Right cardiac atrium (tissue), 5 donors: Measurements from ENCODE around the gene KIAA1671. TPM values are rescaled to one million over a fixed set of nuclear protein-coding genes. Genes with fewer than 3 reads are reported as not detected.

Experiments
- ATAC-seq, 2 donors: fragments of 200-7000 bp; cut with Tn5 transposase; one replicate each; pipeline versions ENCODE4 v1.8.0 to v1.9.1; 2020; ENCODE audit warnings: moderate library complexity in 2 of 2, mild to moderate bottlenecking in 1 of 2
- DNase-seq, 3 donors: peaks; one replicate each; pipeline ENCODE4 v3.0.0-alpha.2; 2020
- H3K27ac ChIP-seq: one replicate; pipeline ENCODE4 v1.5.1; 2013; ENCODE audit warnings: mild to moderate bottlenecking, low read length, control low read depth, moderate library complexity
- H3K27me3 ChIP-seq: one replicate; pipeline ENCODE4 v1.6.1; 2013; ENCODE audit not compliant: control insufficient read depth, insufficient read depth
- H3K4me1 ChIP-seq: one replicate; pipeline ENCODE4 v1.6.1; 2013; ENCODE audit warnings: low read length; ENCODE audit not compliant: control insufficient read depth, insufficient read depth
- H3K4me3 ChIP-seq: one replicate; pipeline ENCODE4 v1.5.1; 2013; ENCODE audit warnings: low read length, control low read depth
- H3K9me3 ChIP-seq: one replicate; pipeline ENCODE4 v1.6.1; 2013; ENCODE audit warnings: low read length; ENCODE audit not compliant: control insufficient read depth
- WGBS: extraction: QIAGEN DNeasy Blood & Tissue Kit; methylation state at CpG from one replicate; pipeline ENCODE4 v1.1.7; 2013; 5-methylcytosine and 5-hydroxymethylcytosine counted together
- intact Hi-C, 4 donors: fragments of 100-400 bp; cut with DNase I; formaldehyde crosslinking; loops; one replicate each; pipeline versions ENCODE4 v1.11.0 to v1.14.0; 2022 to 2023
- polyA plus RNA-seq: library from polyadenylated mRNA; stranded (reverse); fragments of 200-250 nt; gene quantifications from one replicate; pipeline ENCODE4 v1.2.3, GENCODE V29; 2013
- total RNA-seq, 4 donors: library from RNA; stranded (reverse); fragmentation: NEBNext Ultra II Directional; extraction: Animal tissue kit (Norgen Biotek cat#: 25700); gene quantifications; one replicate each; pipeline ENCODE4 v1.2.1, GENCODE V29; 2021
- donor health status: healthy with polysubstance abuse.
- donor health status: DM: no; HTN: yes; CAD: no.
- donor health status: DM: no; HTN: no; CAD: no.
- donor health status: DM: no; HTN: yes; CAD: no; lungs with severe emphysema.
- donor health status: DM: yes; HTN: yes; CAD: no.

Gene KIAA1671
- total and polyA plus RNA-seq, 5 donors, result 7.5 to 24.0 (median 19.9) TPM

DNA sequence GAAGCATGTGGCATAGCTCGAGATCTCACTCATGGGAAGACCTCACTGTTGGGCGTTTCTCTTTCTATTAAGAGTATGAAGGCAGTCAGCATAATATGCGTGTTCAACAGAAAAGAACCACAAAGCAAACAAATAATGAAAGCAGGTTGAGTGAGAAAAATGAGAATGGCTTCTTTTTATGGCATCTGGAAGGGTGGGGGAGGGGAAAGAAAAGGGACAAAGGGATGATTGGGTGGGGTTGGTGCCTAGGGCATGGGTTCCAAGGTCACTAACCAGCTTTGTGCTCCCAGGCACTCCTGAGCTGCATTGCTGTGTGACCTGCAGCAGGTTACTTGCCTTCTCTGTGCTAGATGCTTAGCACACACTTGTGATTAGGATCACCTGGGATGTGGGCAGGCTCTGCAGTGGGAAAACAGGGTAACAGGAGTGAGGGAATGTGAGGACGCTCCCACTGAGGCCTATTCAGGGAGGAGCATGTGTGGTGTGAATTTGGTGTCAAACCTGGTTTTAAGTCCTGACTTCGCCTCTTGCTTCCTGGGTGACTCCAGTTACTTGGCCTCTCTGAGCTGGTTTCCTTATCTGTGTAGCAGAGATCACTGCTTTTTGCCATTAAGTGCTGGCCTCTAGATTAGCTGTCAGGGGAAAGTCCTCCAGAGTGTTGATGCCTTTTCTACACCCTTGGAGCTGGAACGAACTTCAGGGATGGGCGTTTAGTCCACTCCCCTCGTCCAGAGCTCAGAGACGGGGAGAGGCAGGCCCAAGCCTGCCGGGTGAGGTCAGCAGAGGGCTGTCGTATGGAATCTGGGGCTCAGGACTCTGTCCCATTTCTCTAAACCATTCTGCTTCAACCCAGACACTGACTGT lies 74.8 kb downstream of the KIAA1671 start:
- Histone ChIP-seq H3K4me1 (peaks cover 9% of the 10 kb centered on the region), H3K4me3 (no peak overlapping the region), H3K27me3 (no peaks in the 10 kb centered on the region), H3K9me3 (no peaks in the 10 kb centered on the region), H3K27ac (peak overlapping the region; percentile 10)
- ATAC-seq (peak; percentile 67 to 79), DNase-seq (peak; percentile 41 to 78 (median 77))
- intact Hi-C loops, result loop anchor here in 2 of 4 donors (5.0 kb wide), 2 partner anchors 35 to 75 kb away; partner anchors contain the start of gene KIAA1671 (in 2 of the 2)
- WGBS, result 58% methylated on average over 11 of the region's 11 CpGs

DNA sequence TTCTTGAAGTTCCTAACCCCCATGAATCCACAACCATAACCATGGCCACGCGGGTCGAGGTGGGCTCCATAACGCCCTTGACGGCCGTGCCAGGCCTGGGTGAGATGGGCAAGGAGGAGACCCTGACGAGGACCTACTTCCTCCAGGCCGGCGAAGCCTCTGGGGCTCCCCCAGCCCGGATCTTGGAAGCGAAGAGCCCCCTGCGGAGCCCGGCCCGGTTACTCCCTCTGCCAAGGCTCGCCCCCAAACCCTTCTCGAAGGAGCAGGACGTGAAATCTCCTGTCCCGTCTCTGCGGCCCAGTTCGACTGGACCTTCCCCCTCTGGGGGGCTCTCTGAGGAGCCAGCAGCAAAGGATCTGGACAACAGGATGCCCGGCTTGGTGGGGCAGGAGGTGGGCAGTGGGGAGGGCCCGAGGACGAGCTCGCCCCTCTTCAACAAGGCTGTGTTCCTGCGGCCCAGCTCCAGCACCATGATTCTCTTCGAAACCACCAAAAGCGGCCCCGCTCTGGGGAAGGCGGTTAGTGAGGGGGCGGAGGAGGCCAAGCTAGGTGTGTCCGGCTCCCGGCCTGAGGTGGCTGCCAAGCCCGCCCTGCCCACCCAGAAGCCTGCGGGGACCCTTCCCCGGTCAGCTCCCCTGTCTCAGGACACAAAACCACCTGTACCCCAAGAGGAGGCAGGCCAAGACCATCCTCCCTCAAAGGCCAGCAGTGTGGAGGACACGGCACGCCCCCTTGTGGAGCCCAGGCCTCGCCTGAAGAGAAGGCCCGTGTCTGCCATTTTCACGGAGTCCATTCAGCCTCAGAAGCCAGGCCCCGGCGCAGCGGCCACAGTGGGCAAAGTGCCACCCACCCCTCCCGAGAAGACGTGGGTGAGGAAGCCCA lies 75.7 kb downstream of the KIAA1671 start:
- intact Hi-C loops, result loop anchor here in 2 of 4 donors (5.0 kb wide), 2 partner anchors 36 to 76 kb away; partner anchors contain the start of gene KIAA1671 (in 2 of the 2)
- H3K4me1 ChIP-seq, result peaks cover 9% of the 10 kb centered on the region
- H3K27me3 ChIP-seq, result no peaks in the 10 kb centered on the region
- ATAC-seq (peak; percentile 36 to 40), DNase-seq (peak; percentile 57 to 83 (median 81))
- H3K4me3 ChIP-seq, result no peak overlapping the region
- H3K27ac ChIP-seq, result no peak overlapping the region
- H3K9me3 ChIP-seq, result no peaks in the 10 kb centered on the region
- 84% methylated on average over 45 of the region's 45 CpGs for WGBS

GRCh38 chr22:25028841-25029141 lies 76.3 kb downstream of the KIAA1671 start:
- intact Hi-C loops, result loop anchor here in 2 of 4 donors (5.0 kb wide), 2 partner anchors 36 to 76 kb away; partner anchors contain the start of gene KIAA1671 (in 2 of the 2)
- WGBS, result 80% methylated on average over 9 of the region's 9 CpGs
- Histone ChIP-seq H3K4me3 (no peak overlapping the region), H3K4me1 (peaks cover 9% of the 10 kb centered on the region), H3K9me3 (no peaks in the 10 kb centered on the region), H3K27ac (no peak overlapping the region), H3K27me3 (no peaks in the 10 kb centered on the region)
- DNase-seq (no peak), ATAC-seq (no peak)

DNA sequence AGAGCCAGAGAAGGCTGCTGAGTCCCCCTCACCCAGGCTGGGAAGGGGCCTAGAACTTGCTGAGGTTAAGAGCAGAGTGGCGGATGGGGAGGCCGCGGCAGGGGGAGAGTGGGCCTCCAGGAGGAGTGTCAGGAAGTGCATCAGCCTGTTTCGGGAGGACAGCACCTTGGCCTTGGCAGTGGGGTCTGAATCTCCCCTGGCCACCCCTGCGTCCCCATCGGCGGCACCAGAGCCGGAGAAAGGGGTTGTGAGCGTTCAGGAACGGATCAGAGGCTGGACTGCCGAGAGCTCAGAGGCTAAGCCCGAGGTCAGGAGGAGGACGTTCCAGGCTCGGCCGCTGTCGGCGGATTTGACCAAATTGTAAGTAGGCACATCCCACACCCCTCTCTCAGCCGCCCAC lies 76.7 kb downstream of the KIAA1671 start:
- no peak overlapping the region for H3K4me3 ChIP-seq
- no peak for DNase-seq
- no peaks in the 10 kb centered on the region for H3K27me3 ChIP-seq
- intact Hi-C loops, result loop anchor here in 2 of 4 donors (5.0 kb wide), 2 partner anchors 37 to 77 kb away; partner anchors contain the start of gene KIAA1671 (in 2 of the 2)
- H3K4me1 ChIP-seq, result peaks cover 9% of the 10 kb centered on the region
- ATAC-seq, result no peak
- H3K27ac ChIP-seq, result no peak overlapping the region
- WGBS, result 95% methylated on average over 18 of the region's 18 CpGs
- H3K9me3 ChIP-seq, result no peaks in the 10 kb centered on the region

- peaks cover 6% of the 10 kb centered on the region for H3K4me1 ChIP-seq
- no peaks in the 10 kb centered on the region for H3K9me3 ChIP-seq
- peak; percentile 61 to 65 for ATAC-seq
- DNase-seq, result peak; percentile 62 to 85 (median 83)
- intact Hi-C loops, result no loop called here
- 54% methylated on average over 7 of the region's 7 CpGs for WGBS
- H3K4me3 ChIP-seq, result no peak overlapping the region
- no peak overlapping the region for H3K27ac ChIP-seq
- H3K27me3 ChIP-seq, result no peaks in the 10 kb centered on the region
These were observed 78.1 kb downstream of the KIAA1671 start for GRCh38 chr22:25030636-25031035.

DNA sequence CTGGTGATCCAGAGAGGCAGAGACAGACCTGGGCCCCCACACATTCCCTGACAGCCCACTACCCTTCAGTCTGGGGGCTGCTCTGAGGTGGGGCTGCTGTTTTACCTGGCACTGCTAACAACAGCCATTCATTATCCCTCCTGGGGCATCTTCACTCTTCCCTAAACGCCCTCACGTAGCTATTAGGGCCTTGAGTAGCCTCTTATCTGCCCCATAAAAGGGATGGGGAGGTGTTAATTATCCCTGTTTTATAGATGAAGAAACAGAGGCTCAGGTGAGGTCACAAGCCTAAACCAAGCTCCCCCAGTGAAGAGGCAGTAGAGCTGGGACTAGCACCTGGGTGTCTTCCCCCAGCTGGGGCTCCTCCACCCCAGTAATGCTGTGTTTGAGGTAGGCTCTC lies 79.5 kb downstream of the KIAA1671 start:
- no peak overlapping the region for H3K4me3 ChIP-seq
- intact Hi-C loops, result no loop called here
- no peaks in the 10 kb centered on the region for H3K9me3 ChIP-seq
- WGBS, result 88% methylated on average over 2 of the region's 2 CpGs
- no peak overlapping the region for H3K27ac ChIP-seq
- H3K4me1 ChIP-seq, result peaks cover 3% of the 10 kb centered on the region
- DNase-seq (no peak), ATAC-seq (no peak)
- H3K27me3 ChIP-seq, result no peaks in the 10 kb centered on the region

- DNase-seq (no peak), ATAC-seq (no peak)
- WGBS, result 98% methylated on average over 2 of the region's 2 CpGs
These were observed 83.2 kb downstream of the KIAA1671 start for GRCh38 chr22:25035715-25036114.

GRCh38 chr22:25038239-25038638 lies 85.7 kb downstream of the KIAA1671 start:
- DNase-seq (no peak), ATAC-seq (no peak)
- Histone ChIP-seq H3K4me1 (no peaks in the 10 kb centered on the region), H3K27ac (no peak overlapping the region), H3K4me3 (no peak overlapping the region), H3K27me3 (no peaks in the 10 kb centered on the region), H3K9me3 (no peaks in the 10 kb centered on the region)
- 91% methylated on average over 8 of the region's 8 CpGs for WGBS
- intact Hi-C loops, result no loop called here

More at GRCh38 chr22:25035715-25036114, 83.2 kb downstream of the KIAA1671 start:
- H3K9me3 ChIP-seq, result no peaks in the 10 kb centered on the region
- no peak overlapping the region for H3K27ac ChIP-seq
- intact Hi-C loops, result no loop called here
- no peaks in the 10 kb centered on the region for H3K27me3 ChIP-seq
- H3K4me1 ChIP-seq, result no peaks in the 10 kb centered on the region
- no peak overlapping the region for H3K4me3 ChIP-seq

DNA sequence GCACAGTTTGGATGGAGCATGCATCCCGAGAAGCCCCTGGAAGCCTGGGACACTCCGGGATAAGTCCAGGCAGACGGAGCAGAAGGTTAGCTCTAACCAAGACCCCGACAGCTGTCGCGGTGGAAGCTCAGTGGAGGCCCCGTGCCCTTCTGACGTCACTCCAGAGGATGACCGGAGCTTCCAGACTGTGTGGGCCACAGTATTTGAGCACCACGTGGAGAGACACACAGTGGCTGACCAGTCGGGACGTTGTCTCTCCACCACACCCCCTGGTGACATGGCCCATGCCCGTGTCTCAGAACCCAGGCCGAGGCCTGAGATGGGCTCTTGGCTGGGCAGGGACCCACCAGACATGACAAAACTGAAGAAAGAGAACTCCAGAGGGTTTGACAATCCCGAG lies 86.3 kb downstream of the KIAA1671 start:
- H3K27me3 ChIP-seq, result no peaks in the 10 kb centered on the region
- H3K4me3 ChIP-seq, result no peak overlapping the region
- peak in 1 of 2 donors; percentile 28 for ATAC-seq
- 94% methylated on average over 15 of the region's 15 CpGs for WGBS
- no peak for DNase-seq
- H3K9me3 ChIP-seq, result no peaks in the 10 kb centered on the region
- no peak overlapping the region for H3K27ac ChIP-seq
- no peaks in the 10 kb centered on the region for H3K4me1 ChIP-seq
- intact Hi-C loops, result no loop called here

- H3K27me3 ChIP-seq, result no peaks in the 10 kb centered on the region
- DNase-seq (no peak), ATAC-seq (no peak)
- 95% methylated on average over 17 of the region's 17 CpGs for WGBS
- no peaks in the 10 kb centered on the region for H3K9me3 ChIP-seq
- no peaks in the 10 kb centered on the region for H3K4me1 ChIP-seq
- no peak overlapping the region for H3K27ac ChIP-seq
- no peak overlapping the region for H3K4me3 ChIP-seq
- intact Hi-C loops, result no loop called here
These were observed 86.7 kb downstream of the KIAA1671 start for GRCh38 chr22:25039255-25039654.

DNA sequence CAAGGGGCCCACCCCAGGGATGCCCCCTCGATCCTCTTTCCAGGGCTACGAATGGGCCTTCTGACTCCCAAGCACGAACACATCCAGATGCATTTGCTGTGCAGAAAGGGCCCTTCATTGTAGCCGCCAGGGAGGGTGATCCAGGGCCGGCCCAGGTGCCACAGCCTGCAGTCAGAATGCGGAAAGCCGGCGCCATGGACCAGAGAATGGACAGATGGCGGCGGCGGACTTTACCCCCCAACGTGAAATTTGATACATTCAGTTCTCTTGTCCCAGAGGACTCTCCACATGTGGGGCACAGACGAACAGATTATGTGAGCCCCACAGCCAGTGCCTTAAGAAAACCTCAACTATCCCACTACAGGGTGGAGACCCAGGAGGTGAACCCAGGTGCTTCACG lies 87.2 kb downstream of the KIAA1671 start:
- H3K4me1 ChIP-seq, result no peaks in the 10 kb centered on the region
- H3K27me3 ChIP-seq, result no peaks in the 10 kb centered on the region
- DNase-seq, result no peak
- WGBS, result 94% methylated on average over 14 of the region's 14 CpGs
- H3K27ac ChIP-seq, result no peak overlapping the region
- ATAC-seq, result no peak
- no peak overlapping the region for H3K4me3 ChIP-seq
- intact Hi-C loops, result loop anchor here in 1 of 4 donors (10.0 kb wide), 1 partner anchor 45 kb away; no protein-coding TSS in a partner anchor
- H3K9me3 ChIP-seq, result no peaks in the 10 kb centered on the region
